PC-3 (cell line): ENCODE data around the gene KIF24. TPM values are rescaled to one million over a fixed set of nuclear protein-coding genes. Genes with fewer than 3 reads are reported as not detected.
"Not testable (repeated sequence)": the region's sequence is repeated elsewhere in the genome, so short reads cannot be mapped to it uniquely, and the experiment has no call there.

ENCODE experiments used
- ATAC-seq: fragments of 200-7000 bp; cut with Tn5 transposase; 2 replicates; pipeline ENCODE4 v1.9.1; 2020; ENCODE audit warnings: mild to moderate bottlenecking, moderate library complexity
- BruUV-seq: library from RNA; stranded (reverse); fragments of 400-500 nt; replicated peaks from 2 replicates; lab custom pipeline; 2021; lab: Mats Ljungman, UMichigan
- CTCF ChIA-PET: fragments of 300-600 bp; sonication (Branson Sonifier 250); formaldehyde crosslinking; loops from one replicate; lab custom pipeline; 2022; ENCODE audit warnings: antibody characterized with exemption; lab: Charles Lee
- POLR2A ChIA-PET: fragments of 300-600 bp; sonication (Branson Sonifier 250); formaldehyde crosslinking; loops from one replicate; lab custom pipeline; 2022; ENCODE audit warnings: antibody characterized with exemption; ENCODE audit not compliant: unreplicated experiment; lab: Charles Lee
- DNase-seq: peaks from one replicate; pipeline ENCODE4 v3.0.0-alpha.2; 2015
- H2AFZ ChIP-seq: fragments of 300-600 bp; sonication (generic); 2 replicates; pipeline ENCODE4 v1.6.0; 2016; ENCODE audit warnings: antibody characterized with exemption, low read length
- H3F3A ChIP-seq: fragments of 300-600 bp; sonication (generic); one replicate; pipeline ENCODE4 v1.6.0; 2017; ENCODE audit warnings: antibody characterized with exemption, low read length, control low read depth, mild to moderate bottlenecking; ENCODE audit not compliant: unreplicated experiment
- H3K27ac ChIP-seq: fragments of 300-600 bp; sonication (generic); 2 replicates; pipeline ENCODE4 v1.5.1; 2016; ENCODE audit warnings: mild to moderate bottlenecking, low read length
- H3K27me3 ChIP-seq: fragments of 300-600 bp; sonication (generic); 2 replicates; pipeline ENCODE4 v1.6.1; 2016; ENCODE audit warnings: low read length, mixed read lengths
- H3K36me3 ChIP-seq: fragments of 300-600 bp; sonication (generic); 2 replicates; pipeline ENCODE4 v1.6.1; 2016; ENCODE audit warnings: low read depth, mixed run types, low read length, mixed read lengths
- H3K4me1 ChIP-seq: fragments of 300-600 bp; sonication (generic); 2 replicates; pipeline ENCODE4 v1.5.1; 2016; ENCODE audit warnings: low read length; ENCODE audit not compliant: insufficient read depth
- H3K4me2 ChIP-seq: fragments of 300-600 bp; sonication (generic); 2 replicates; pipeline ENCODE4 v1.6.0; 2016; ENCODE audit warnings: low read length
- H3K4me3 ChIP-seq: fragments of 300-600 bp; sonication (generic); 2 replicates; pipeline ENCODE4 v1.5.1; 2016; ENCODE audit warnings: mild to moderate bottlenecking, low read length, mixed read lengths
- H3K79me2 ChIP-seq: fragments of 300-600 bp; sonication (generic); 2 replicates; pipeline ENCODE4 v1.6.1; 2017; ENCODE audit warnings: low read length, mixed read lengths
- H3K9ac ChIP-seq: fragments of 300-600 bp; sonication (generic); 2 replicates; pipeline ENCODE4 v1.6.0; 2016; ENCODE audit warnings: mild to moderate bottlenecking, low read length
- H3K9me2 ChIP-seq: fragments of 300-600 bp; sonication (generic); replicated peaks from 2 replicates; pipeline ENCODE4 v1.6.1; 2016; ENCODE audit warnings: mixed run types, low read length, mixed read lengths
- H3K9me3 ChIP-seq: fragments of 300-600 bp; sonication (generic); 2 replicates; pipeline ENCODE4 v1.6.1; 2016; ENCODE audit warnings: low read length, mixed read lengths
- H4K20me1 ChIP-seq: fragments of 300-600 bp; sonication (generic); 2 replicates; pipeline ENCODE4 v1.6.1; 2016; ENCODE audit warnings: low read length, mixed read lengths
- CTCF ChIP-seq: fragments of 300-600 bp; sonication (generic); conservative IDR thresholded peaks from 2 replicates; pipeline ENCODE4 v1.5.1; 2017; ENCODE audit warnings: antibody characterized with exemption, low read depth, mild to moderate bottlenecking, low read length
- EZH2 ChIP-seq: fragments of 300-600 bp; sonication (generic); IDR thresholded peaks from one replicate; pipeline ENCODE4 v1.6.1; 2017; ENCODE audit warnings: antibody characterized with exemption, mild to moderate bottlenecking, low read length; ENCODE audit not compliant: unreplicated experiment
- EZH2phosphoT487 ChIP-seq: fragments of 300-600 bp; sonication (generic); IDR thresholded peaks from 2 replicates; pipeline ENCODE4 v1.6.1; 2018; ENCODE audit warnings: mild to moderate bottlenecking, antibody characterized with exemption, low read length, borderline replicate concordance
- intact Hi-C: fragments of 100-400 bp; cut with micrococcal nuclease; formaldehyde crosslinking; loops from 2 replicates; pipeline ENCODE4 v1.9.0; 2023
- total RNA-seq: library from RNA; depleted of rRNA; stranded (reverse); fragments of >200 nt; gene quantifications from 2 replicates; pipeline ENCODE4 v1.2.3, GENCODE V29; 2014

Gene KIF24
- total RNA-seq, 1 experiment from 2014 or later = 4.7 TPM

DNA sequence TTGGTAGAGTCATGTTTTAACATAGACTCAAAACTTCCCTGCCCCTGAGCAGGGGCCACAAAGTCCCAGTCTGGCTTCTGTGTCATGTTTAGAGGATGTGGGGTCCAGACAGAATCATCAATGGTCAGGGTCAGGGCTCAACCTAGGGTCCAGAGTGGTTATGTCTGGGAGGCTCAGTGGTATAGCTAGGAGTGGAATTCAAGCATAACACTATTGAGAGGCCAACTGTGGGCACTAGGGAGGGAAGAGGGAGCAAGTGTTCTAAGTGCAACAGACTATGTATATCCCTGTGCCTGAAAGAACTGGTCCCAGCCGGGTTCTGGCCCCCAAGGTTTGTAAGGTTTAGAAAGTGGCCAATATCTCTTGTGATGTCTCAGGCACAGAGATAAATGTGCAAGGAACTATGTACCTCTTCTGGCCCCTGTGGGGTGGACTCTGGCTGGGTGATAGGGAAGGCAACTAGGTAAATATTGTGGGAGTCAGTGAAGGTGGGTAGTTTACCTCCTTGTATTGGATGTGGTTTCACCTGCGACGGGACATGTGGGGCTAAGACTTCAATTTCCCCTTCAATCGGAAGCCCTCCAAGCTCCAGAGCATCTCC, 33.6 kb upstream of the KIF24 start:
- no peaks in the 10 kb centered on the region for H3K36me3 ChIP-seq
- H3F3A ChIP-seq = no peaks in the 10 kb centered on the region
- DNase-seq (no peak), ATAC-seq (no peak)
- no peaks in the 10 kb centered on the region for H4K20me1 ChIP-seq
- TF ChIP-seq EZH2phosphoT487 (no peak), EZH2 (no peak)
- ChIA-PET CTCF (no interaction called here), POLR2A (no interaction called here)
- H2AFZ ChIP-seq = no peak overlapping the region
- H3K9me2 ChIP-seq = no peaks in the 10 kb centered on the region
- H3K4me1 ChIP-seq = no peaks in the 10 kb centered on the region
- H3K9ac ChIP-seq = no peak overlapping the region
- no TSS peak for BruUV-seq
- no peak overlapping the region for H3K4me3 ChIP-seq
- intact Hi-C loops = no loop called here
- H3K79me2 ChIP-seq = no peaks in the 10 kb centered on the region
- no peaks in the 10 kb centered on the region for H3K27me3 ChIP-seq
- H3K4me2 ChIP-seq = no peak overlapping the region
- no peak overlapping the region for H3K27ac ChIP-seq
- no peaks in the 10 kb centered on the region for H3K9me3 ChIP-seq

- CTCF ChIA-PET, H4K20me1 ChIP-seq, H3K9me2 ChIP-seq, H3K27me3 ChIP-seq, intact Hi-C loops, H3K79me2 ChIP-seq, BruUV-seq, H3K27ac ChIP-seq, H3K9ac ChIP-seq, H3K36me3 ChIP-seq, H3K4me1 ChIP-seq, DNase-seq, ATAC-seq, H2AFZ ChIP-seq, POLR2A ChIA-PET, H3K4me3 ChIP-seq, H3F3A ChIP-seq, H3K9me3 ChIP-seq, H3K4me2 ChIP-seq: not testable (repeated sequence)
These were observed 23.9 kb upstream of the KIF24 start for GRCh38 chr9:34352957-34353356.

- H3K9ac ChIP-seq, H3K27me3 ChIP-seq, H3K4me3 ChIP-seq, POLR2A ChIA-PET, intact Hi-C loops, H2AFZ ChIP-seq, H4K20me1 ChIP-seq, H3K9me3 ChIP-seq, BruUV-seq, H3F3A ChIP-seq, ATAC-seq, CTCF ChIA-PET, H3K9me2 ChIP-seq, H3K4me2 ChIP-seq, H3K36me3 ChIP-seq, DNase-seq, H3K27ac ChIP-seq, H3K79me2 ChIP-seq, H3K4me1 ChIP-seq: not testable (repeated sequence)
These were observed 23.1 kb upstream of the KIF24 start for GRCh38 chr9:34352122-34352652.

DNA sequence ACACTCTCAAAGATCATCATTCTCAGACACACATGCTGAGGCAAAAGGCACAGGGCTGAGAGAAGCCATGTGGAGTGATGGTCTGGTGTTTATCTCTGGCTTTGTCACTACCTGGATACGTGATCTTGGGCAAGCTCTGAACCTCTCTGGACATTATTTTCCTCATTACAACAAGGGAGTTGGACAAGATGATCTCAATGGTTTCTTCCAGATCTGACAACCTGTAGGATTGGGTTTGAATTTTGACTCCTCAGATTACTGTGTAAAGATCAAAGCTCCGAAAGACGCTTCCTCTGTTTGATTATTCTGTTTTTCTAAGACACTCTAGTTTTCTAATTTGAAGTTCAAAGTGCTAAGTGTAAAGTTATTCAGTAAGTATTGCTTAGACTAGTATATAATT, 20.3 kb upstream of the KIF24 start:
- no peak for TF ChIP-seq EZH2phosphoT487
- no peak for TF ChIP-seq EZH2
- TF ChIP-seq CTCF = no peak
- H4K20me1 ChIP-seq = no peaks in the 10 kb centered on the region
- no peaks in the 10 kb centered on the region for H3K9me3 ChIP-seq
- ATAC-seq (no peak), DNase-seq (no peak)
- no TSS peak for BruUV-seq
- H3K27me3 ChIP-seq = no peaks in the 10 kb centered on the region
- H3K4me2 ChIP-seq = no peak overlapping the region
- POLR2A ChIA-PET = no interaction called here
- H3K9ac ChIP-seq = no peak overlapping the region
- H2AFZ ChIP-seq = no peak overlapping the region
- H3K36me3 ChIP-seq = no peaks in the 10 kb centered on the region
- H3K27ac ChIP-seq = no peak overlapping the region
- no peaks in the 10 kb centered on the region for H3K4me1 ChIP-seq
- no peaks in the 10 kb centered on the region for H3F3A ChIP-seq
- CTCF ChIA-PET = no interaction called here
- intact Hi-C loops = no loop called here
- H3K4me3 ChIP-seq = no peak overlapping the region
- no peaks in the 10 kb centered on the region for H3K9me2 ChIP-seq
- no peaks in the 10 kb centered on the region for H3K79me2 ChIP-seq
